ENCODE data around the gene SDF2.

The SDF2 gene

DNA sequence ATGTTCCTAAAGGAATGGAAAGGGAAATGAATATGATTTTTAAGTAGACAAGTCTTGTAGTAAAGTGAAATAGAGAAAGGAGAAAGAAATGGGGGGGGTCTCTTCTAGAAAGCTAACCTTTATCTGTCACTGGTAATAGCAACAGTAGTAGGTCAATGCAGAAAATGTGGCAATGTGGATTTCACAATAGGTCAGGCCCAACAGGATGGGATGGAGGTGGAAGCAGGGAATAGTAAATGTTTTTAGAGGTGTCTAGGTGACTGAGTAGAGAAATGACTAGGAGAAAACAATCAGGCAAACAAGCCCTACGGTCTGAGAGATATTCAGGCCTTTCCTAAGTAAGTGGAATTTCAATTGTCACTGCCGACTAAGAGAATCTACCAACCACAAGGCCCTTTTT is 41.7 kb downstream of the SDF2 start:
- DNase-seq (ENCODE audit: extremely low read depth, insufficient read length) = no peak
- Histone ChIP-seq H3K27me3 (replicated peaks; ENCODE audit: control insufficient read depth, insufficient read depth, low read length) (no peaks in the 10 kb centered on the region), H3K4me3 (replicated peaks; ENCODE audit: low read depth, low read length) (no peak overlapping the region), H3K36me3 (ENCODE audit: control insufficient read depth, insufficient read depth, low read length) (peaks cover 45% of the 10 kb centered on the region)
- TF ChIP-seq CTCF (IDR thresholded peaks at IDR 0.05; ENCODE audit: insufficient read depth, low read length, poor library complexity, severe bottlenecking) = no peak

GRCh38 chr17:28618464-28618863 is 43.2 kb downstream of the SDF2 start:
- TF ChIP-seq CTCF (IDR thresholded peaks at IDR 0.05; ENCODE audit: insufficient read depth, low read length, poor library complexity, severe bottlenecking) = no peak
- Histone ChIP-seq H3K4me3 (replicated peaks; ENCODE audit: low read depth, low read length) (no peak overlapping the region), H3K36me3 (ENCODE audit: control insufficient read depth, insufficient read depth, low read length) (peaks cover 42% of the 10 kb centered on the region), H3K27me3 (replicated peaks; ENCODE audit: control insufficient read depth, insufficient read depth, low read length) (no peaks in the 10 kb centered on the region)
- DNase-seq (ENCODE audit: extremely low read depth, insufficient read length) = no peak

- DNase-seq (ENCODE audit: extremely low read depth, insufficient read length) = no peak
- Histone ChIP-seq H3K4me3 (replicated peaks; ENCODE audit: low read depth, low read length) (no peak overlapping the region), H3K36me3 (ENCODE audit: control insufficient read depth, insufficient read depth, low read length) (peaks cover 40% of the 10 kb centered on the region), H3K27me3 (replicated peaks; ENCODE audit: control insufficient read depth, insufficient read depth, low read length) (no peaks in the 10 kb centered on the region)
- TF ChIP-seq CTCF (IDR thresholded peaks at IDR 0.05; ENCODE audit: insufficient read depth, low read length, poor library complexity, severe bottlenecking) = no peak
These were observed 45.4 kb downstream of the SDF2 start for GRCh38 chr17:28616281-28616680.

DNA sequence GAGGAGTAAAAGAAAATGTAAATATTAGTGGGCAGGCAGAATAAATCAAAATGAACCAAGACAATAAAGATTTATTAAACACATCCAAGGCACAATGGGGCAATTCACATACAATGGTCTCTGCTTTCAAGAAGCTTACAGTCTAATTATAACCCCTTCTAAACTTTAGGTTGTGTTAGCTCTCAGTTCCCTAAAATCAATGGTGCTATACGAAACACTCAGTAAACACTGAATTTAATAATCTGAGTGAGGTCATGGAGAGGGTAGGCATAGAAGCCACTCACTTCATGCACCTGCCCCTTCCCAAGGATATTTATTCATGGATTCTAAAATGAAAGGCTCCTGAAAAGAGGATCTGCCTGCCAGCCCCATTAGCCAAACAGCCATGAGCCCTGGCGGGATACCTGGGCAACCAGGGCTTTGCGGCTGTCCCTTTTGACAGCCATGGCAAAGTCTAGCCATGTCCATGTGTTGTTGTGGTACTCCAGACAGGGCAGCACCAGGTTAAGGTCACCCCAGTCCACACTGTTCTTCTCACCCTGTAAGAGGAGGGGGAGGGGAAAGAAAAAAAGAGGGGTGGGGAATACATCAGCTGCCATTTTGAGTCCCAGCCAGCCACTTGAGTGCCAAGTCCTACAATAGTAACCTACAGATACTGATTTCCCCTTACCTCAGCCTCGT is 46.3 kb downstream of the SDF2 start:
- H3K4me3 ChIP-seq (replicated peaks; ENCODE audit: low read depth, low read length) = no peak overlapping the region
- peaks cover 38% of the 10 kb centered on the region for H3K36me3 ChIP-seq (ENCODE audit: control insufficient read depth, insufficient read depth, low read length)
- no peaks in the 10 kb centered on the region for H3K27me3 ChIP-seq (replicated peaks; ENCODE audit: control insufficient read depth, insufficient read depth, low read length)
- no peak for DNase-seq (ENCODE audit: extremely low read depth, insufficient read length)
- TF ChIP-seq CTCF (IDR thresholded peaks at IDR 0.05; ENCODE audit: insufficient read depth, low read length, poor library complexity, severe bottlenecking) = no peak

DNA sequence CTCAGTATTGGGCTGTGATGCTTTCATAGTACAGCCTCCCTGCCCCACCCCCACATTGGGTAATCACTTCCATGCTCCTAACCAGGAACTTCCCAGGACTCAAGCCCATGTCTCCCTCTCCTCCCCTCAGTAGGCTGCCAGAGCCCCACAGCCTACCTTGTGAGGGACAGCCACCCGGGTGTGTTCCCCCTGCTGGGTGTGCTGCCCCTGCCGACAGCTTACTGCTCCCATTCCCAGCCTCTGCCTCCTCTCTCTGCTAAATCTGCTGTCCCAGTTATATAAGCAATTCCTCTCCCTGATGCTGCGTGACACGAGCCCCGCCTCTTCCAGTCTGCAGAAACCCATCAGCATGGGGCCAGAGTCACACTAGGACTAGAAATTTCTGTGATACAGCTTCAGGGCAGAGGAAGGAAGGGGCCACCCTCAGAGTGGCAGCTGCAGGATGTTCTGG is 47.8 kb downstream of the SDF2 start, which contains the start of gene RSKR:
TSS of gene RSKR (minus strand) at position 255 of the 451 bp plus-strand sequence. CDS start at position 231, 24 bp downstream.
- Histone ChIP-seq H3K4me3 (replicated peaks; ENCODE audit: low read depth, low read length) (no peak within 1 kb of the TSS), H3K27me3 (replicated peaks; ENCODE audit: control insufficient read depth, insufficient read depth, low read length) (no peaks in the 10 kb centered on the region), H3K36me3 (ENCODE audit: control insufficient read depth, insufficient read depth, low read length) (peaks cover 31% of the 10 kb centered on the region)
- no peak for TF ChIP-seq CTCF (IDR thresholded peaks at IDR 0.05; ENCODE audit: insufficient read depth, low read length, poor library complexity, severe bottlenecking)
- no peak for DNase-seq (ENCODE audit: extremely low read depth, insufficient read length)
